Activated T-cell treated with anti-CD3 and anti-CD28 coated beads for 48 hours (primary cell): Measurements from ENCODE around the gene XXYLT1.
"Not testable (repeated sequence)": the region's sequence is repeated elsewhere in the genome, so short reads cannot be mapped to it uniquely, and the experiment has no call there.

Experiments
- DNase-seq: peaks from one replicate; pipeline ENCODE4 v3.0.0-alpha.2; 2020; ENCODE audit warnings: low read depth

XXYLT1 gene

GRCh38 chr3:195112361-195112791 lies 158.6 kb downstream of the XXYLT1 start:
- no peak for DNase-seq

GRCh38 chr3:195111766-195112165 lies 159.2 kb downstream of the XXYLT1 start:
- DNase-seq = no peak

- DNase-seq = no peak
Observed at GRCh38 chr3:195111319-195111705, 159.6 kb downstream of the XXYLT1 start.

GRCh38 chr3:195110647-195111318 lies 160.2 kb downstream of the XXYLT1 start:
- no peak for DNase-seq

GRCh38 chr3:195109098-195109657 lies 161.8 kb downstream of the XXYLT1 start:
- no peak for DNase-seq

- no peak for DNase-seq
Observed at GRCh38 chr3:195107593-195107992, 163.4 kb downstream of the XXYLT1 start.

- DNase-seq = not testable (repeated sequence)
Observed at GRCh38 chr3:195107031-195107430, 163.9 kb downstream of the XXYLT1 start.

GRCh38 chr3:195106418-195106906 lies 164.5 kb downstream of the XXYLT1 start:
- peak; percentile 67 for DNase-seq

- DNase-seq = no peak
Observed at GRCh38 chr3:195105841-195106417, 165.0 kb downstream of the XXYLT1 start.

GRCh38 chr3:195105389-195105788 lies 165.6 kb downstream of the XXYLT1 start:
- DNase-seq = no peak

- DNase-seq = no peak
Observed at GRCh38 chr3:195104340-195104739, 166.6 kb downstream of the XXYLT1 start.

- no peak for DNase-seq
Observed at GRCh38 chr3:195103623-195104022, 167.3 kb downstream of the XXYLT1 start.

- no peak for DNase-seq
Observed at GRCh38 chr3:195102609-195103467, 168.1 kb downstream of the XXYLT1 start.

GRCh38 chr3:195101927-195102608 lies 168.9 kb downstream of the XXYLT1 start:
- DNase-seq = no peak

GRCh38 chr3:195101001-195101583 lies 169.9 kb downstream of the XXYLT1 start:
- DNase-seq = no peak

- DNase-seq = no peak
Observed at GRCh38 chr3:195099951-195100785, 170.8 kb downstream of the XXYLT1 start.

GRCh38 chr3:195098741-195099525 lies 172.0 kb downstream of the XXYLT1 start:
- DNase-seq = no peak

GRCh38 chr3:195097331-195098255 lies 173.4 kb downstream of the XXYLT1 start:
- no peak for DNase-seq
